GM13976 (cell line): Measurements from ENCODE around the gene SLC27A4.

Experiments used
- DNase-seq: peaks from one replicate; pipeline ENCODE4 v3.0.0; 2012; ENCODE audit warnings: low spot score
- in situ Hi-C: fragments of 300-500 bp; cut with MboI; formaldehyde crosslinking; loops from one replicate; pipeline ENCODE4 v1.12.0; 2022; ENCODE audit warnings: low sequenced_read_pairs, mixed read lengths, inconsistent platforms; ENCODE audit not compliant: unreplicated experiment
- TF ChIP-seq, protein P1 (sequence below): IDR thresholded peaks from 2 replicates; pipeline ENCODE4 v1.5.1; 2012; ENCODE audit warnings: borderline replicate concordance, mild to moderate bottlenecking; ENCODE audit not compliant: insufficient read depth; ENCODE audit errors: extremely low read depth, missing control alignments, control extremely low read depth

Gene SLC27A4

GRCh38 chr9:128316421-128316820 is 23.9 kb upstream of the SLC27A4 start:
- in situ Hi-C loops = no loop called here
- DNase-seq = no peak
- TF ChIP-seq, protein P1, sequence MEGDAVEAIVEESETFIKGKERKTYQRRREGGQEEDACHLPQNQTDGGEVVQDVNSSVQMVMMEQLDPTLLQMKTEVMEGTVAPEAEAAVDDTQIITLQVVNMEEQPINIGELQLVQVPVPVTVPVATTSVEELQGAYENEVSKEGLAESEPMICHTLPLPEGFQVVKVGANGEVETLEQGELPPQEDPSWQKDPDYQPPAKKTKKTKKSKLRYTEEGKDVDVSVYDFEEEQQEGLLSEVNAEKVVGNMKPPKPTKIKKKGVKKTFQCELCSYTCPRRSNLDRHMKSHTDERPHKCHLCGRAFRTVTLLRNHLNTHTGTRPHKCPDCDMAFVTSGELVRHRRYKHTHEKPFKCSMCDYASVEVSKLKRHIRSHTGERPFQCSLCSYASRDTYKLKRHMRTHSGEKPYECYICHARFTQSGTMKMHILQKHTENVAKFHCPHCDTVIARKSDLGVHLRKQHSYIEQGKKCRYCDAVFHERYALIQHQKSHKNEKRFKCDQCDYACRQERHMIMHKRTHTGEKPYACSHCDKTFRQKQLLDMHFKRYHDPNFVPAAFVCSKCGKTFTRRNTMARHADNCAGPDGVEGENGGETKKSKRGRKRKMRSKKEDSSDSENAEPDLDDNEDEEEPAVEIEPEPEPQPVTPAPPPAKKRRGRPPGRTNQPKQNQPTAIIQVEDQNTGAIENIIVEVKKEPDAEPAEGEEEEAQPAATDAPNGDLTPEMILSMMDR = no peak

DNA sequence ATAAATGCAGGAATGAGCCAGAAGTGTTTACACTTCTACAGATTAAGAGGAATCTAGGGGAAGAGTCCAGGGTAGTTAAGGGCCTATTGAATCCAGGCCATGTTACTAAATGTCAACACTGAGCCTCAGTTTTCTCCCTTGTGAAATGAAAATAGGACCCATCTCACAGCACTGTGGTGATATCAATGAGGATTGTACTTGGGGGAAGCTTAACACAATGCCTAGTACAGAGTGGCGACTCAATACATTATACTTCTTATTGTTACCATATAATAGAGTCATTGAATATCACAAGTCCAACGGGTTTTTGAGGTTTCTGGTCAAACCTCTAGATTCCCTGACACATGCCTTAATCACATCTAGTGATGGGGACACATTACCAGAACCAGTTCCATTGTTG is 22.7 kb upstream of the SLC27A4 start:
- TF ChIP-seq, protein P1 = no peak
- no peak for DNase-seq
- in situ Hi-C loops = no loop called here

DNA sequence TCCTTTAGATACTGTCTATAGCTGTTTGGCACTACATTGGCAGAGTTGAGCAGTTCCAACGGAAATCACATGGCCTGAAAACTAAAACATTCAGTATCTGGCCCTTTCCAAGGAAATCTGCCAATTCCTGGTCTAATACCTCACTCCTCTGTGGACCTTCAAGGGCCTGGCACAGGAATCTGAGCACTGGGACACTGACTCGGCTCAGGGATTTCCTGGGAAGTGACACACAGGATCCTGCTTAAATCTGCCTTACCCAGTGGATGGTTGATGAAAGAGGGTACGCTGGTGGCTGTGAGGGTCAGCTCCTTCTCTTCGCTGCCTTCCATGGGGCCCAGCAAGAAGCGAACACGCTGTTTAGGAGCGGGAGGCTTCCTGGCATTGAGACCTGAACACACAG is 19.0 kb upstream of the SLC27A4 start:
- in situ Hi-C loops = no loop called here
- DNase-seq = no peak
- TF ChIP-seq, protein P1 = no peak

DNA sequence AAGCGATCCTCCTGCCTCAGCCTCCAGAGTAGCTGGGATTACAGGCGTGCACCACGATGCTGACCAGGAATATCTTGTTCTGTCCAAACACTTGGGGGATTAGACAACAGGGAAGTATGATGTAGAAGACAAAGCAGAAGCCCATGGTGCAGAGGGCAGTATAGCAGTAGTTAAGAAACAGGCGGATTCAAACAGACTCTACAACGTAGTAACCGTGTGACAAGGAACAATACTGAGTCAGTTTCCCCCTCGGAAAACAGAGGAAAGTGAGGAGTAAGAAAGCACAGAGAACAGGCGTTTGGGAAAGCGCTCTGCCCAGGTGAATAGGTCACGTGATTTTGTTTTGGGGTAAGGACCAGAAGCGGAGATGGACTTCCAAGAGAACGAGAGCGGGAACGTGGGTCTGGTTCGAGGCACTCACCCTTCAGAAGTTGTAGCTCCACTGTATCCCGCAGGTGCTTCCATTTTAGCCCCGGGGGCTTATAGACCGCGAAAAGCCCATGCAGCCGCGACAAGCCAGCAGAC is 18.4 kb upstream of the SLC27A4 start:
- in situ Hi-C loops = no loop called here
- no peak for DNase-seq
- TF ChIP-seq, protein P1 = no peak

- DNase-seq = peak; percentile 96
- in situ Hi-C loops = no loop called here
- TF ChIP-seq, protein P1 = no peak
Measured at GRCh38 chr9:128322404-128323211, 17.7 kb upstream of the SLC27A4 start, which contains the start of the genes COQ4 and TRUB2. TSS of gene COQ4 (plus strand) at chr9:128322839. CDS start at chr9:128322859, 20 bp downstream. TSS of gene TRUB2 (minus strand) at chr9:128322447. CDS start at chr9:128322408, 39 bp downstream.

- in situ Hi-C loops = no loop called here
- no peak for DNase-seq
- TF ChIP-seq, protein P1 = no peak
Measured at GRCh38 chr9:128323212-128323730, 17.1 kb upstream of the SLC27A4 start.
